PC-9 (cell line): ENCODE measurements around the gene PNMA8B. TPM values are rescaled to one million over a fixed set of nuclear protein-coding genes. Genes with fewer than 3 reads are reported as not detected.

ENCODE experiments used
- Bru-seq: library from RNA; stranded (reverse); fragments of 400-500 nt; gene quantifications from one replicate; lab custom pipeline; 2021; lab: Mats Ljungman, UMichigan
- BruChase-seq, 2 experiments: library from RNA; stranded (reverse); fragments of 400-500 nt; gene quantifications; one replicate each; lab custom pipeline; 2021; lab: Mats Ljungman, UMichigan
- BruUV-seq: library from RNA; stranded (reverse); fragments of 400-500 nt; replicated peaks from 2 replicates; lab custom pipeline; 2021; lab: Mats Ljungman, UMichigan
- CTCF ChIA-PET: fragments of 300-600 bp; sonication (Branson Sonifier 250); formaldehyde crosslinking; loops from one replicate; lab custom pipeline; 2022; ENCODE audit warnings: antibody characterized with exemption; lab: Charles Lee
- POLR2A ChIA-PET: fragments of 300-600 bp; sonication (Branson Sonifier 250); formaldehyde crosslinking; loops from one replicate; lab custom pipeline; 2022; ENCODE audit warnings: antibody characterized with exemption; ENCODE audit not compliant: unreplicated experiment; lab: Charles Lee
- DNase-seq, 2 experiments: peaks; one replicate each; pipeline versions ENCODE4 v3.0.0 to v3.0.0-alpha.2; 2015 to 2022; ENCODE audit warnings: mixed read lengths in 1 of 2
- H2AFZ ChIP-seq: fragments of 200-600 bp; sonication (generic); 2 replicates; pipeline ENCODE4 v1.8.1; 2017; ENCODE audit warnings: antibody characterized with exemption
- H3F3A ChIP-seq: fragments of 200-600 bp; sonication (generic); 2 replicates; pipeline ENCODE4 v1.8.1; 2017; ENCODE audit warnings: antibody characterized with exemption, mild to moderate bottlenecking, low read depth; ENCODE audit not compliant: insufficient read depth
- H3K27ac ChIP-seq: fragments of 200-600 bp; sonication (generic); 2 replicates; pipeline ENCODE4 v1.6.1; 2016; ENCODE audit warnings: mixed run types
- H3K27me3 ChIP-seq: fragments of 200-600 bp; sonication (generic); 2 replicates; pipeline ENCODE4 v1.6.1; 2016; ENCODE audit warnings: low read depth, mixed run types; ENCODE audit not compliant: insufficient read depth
- H3K36me3 ChIP-seq: fragments of 200-600 bp; sonication (generic); 2 replicates; pipeline ENCODE4 v1.6.1; 2016; ENCODE audit warnings: low read depth, mixed run types
- H3K4me1 ChIP-seq: fragments of 200-600 bp; sonication (generic); replicated peaks from 2 replicates; pipeline ENCODE4 v1.6.1; 2016; ENCODE audit warnings: mixed run types; ENCODE audit not compliant: insufficient read depth
- H3K4me2 ChIP-seq: fragments of 200-600 bp; sonication (generic); 2 replicates; pipeline ENCODE4 v1.6.1; 2017; ENCODE audit warnings: mixed run types
- H3K4me3 ChIP-seq: fragments of 200-600 bp; sonication (generic); 2 replicates; pipeline ENCODE4 v1.6.1; 2016; ENCODE audit warnings: mixed run types
- H3K79me2 ChIP-seq: fragments of 200-600 bp; sonication (generic); 2 replicates; pipeline ENCODE4 v1.6.1; 2017; ENCODE audit warnings: low read depth, mixed run types
- H3K9me2 ChIP-seq: fragments of 200-600 bp; sonication (generic); 2 replicates; pipeline ENCODE4 v1.8.1; 2017; ENCODE audit warnings: mild to moderate bottlenecking; ENCODE audit not compliant: insufficient read depth
- H3K9me3 ChIP-seq: fragments of 200-600 bp; sonication (generic); 2 replicates; pipeline ENCODE4 v1.8.1; 2016; ENCODE audit warnings: low read depth; ENCODE audit not compliant: insufficient read depth
- H4K20me1 ChIP-seq: fragments of 200-600 bp; sonication (generic); 2 replicates; pipeline ENCODE4 v1.8.1; 2017; ENCODE audit not compliant: insufficient read depth
- CTCF ChIP-seq: fragments of 200-600 bp; sonication (generic); conservative IDR thresholded peaks from 2 replicates; pipeline ENCODE4 v1.6.1; 2017; ENCODE audit warnings: mixed run types, antibody characterized with exemption, mild to moderate bottlenecking, moderate library complexity
- EZH2 ChIP-seq: fragments of 200-600 bp; sonication (generic); IDR thresholded peaks from 2 replicates; pipeline ENCODE4 v1.8.0; 2017; ENCODE audit warnings: antibody characterized with exemption, low read depth
- intact Hi-C: fragments of 100-400 bp; cut with micrococcal nuclease; formaldehyde crosslinking; loops from one replicate; pipeline ENCODE4 v1.10.0; 2022; ENCODE audit not compliant: unreplicated experiment
- long read RNA-seq: library from polyadenylated mRNA; stranded (forward); transcript quantifications from one replicate; pipeline ENCODE4 v2.0.0, GENCODE V29; 2022
- total RNA-seq: library from RNA; stranded (reverse); gene quantifications from 2 replicates; pipeline ENCODE4 v1.2.3, GENCODE V29; 2021

The PNMA8B gene
- total RNA-seq (not detected in 2 replicates), Bru-seq, nascent RNA (not detected), BruChase-seq, experiment 1, labeled RNA remaining after a 2-hour chase (percentile 17 among the genes with signal in this experiment), BruChase-seq, experiment 2, labeled RNA remaining after a 6-hour chase (not detected)
- long read RNA-seq, result 0 reads

- Histone ChIP-seq H3K9me3 (no peaks in the 10 kb centered on the region), H3F3A (no peaks in the 10 kb centered on the region; the same call in 1 of the 2 replicates), H3K79me2 (no peaks in the 10 kb centered on the region), H3K9me2 (no peaks in the 10 kb centered on the region), H3K4me1 (no peaks in the 10 kb centered on the region), H4K20me1 (no peaks in the 10 kb centered on the region), H3K27me3 (peaks cover 54% of the 10 kb centered on the region), H3K27ac (no peak within 1 kb of the TSS), H3K36me3 (no peaks in the 10 kb centered on the region), H3K4me3 (no peak within 1 kb of the TSS), H3K4me2 (no peak within 1 kb of the TSS), H2AFZ (no peak within 1 kb of the TSS)
- ChIA-PET CTCF (no interaction called here), POLR2A (no interaction called here)
- no peak for DNase-seq
- BruUV-seq, result no TSS peak
- TF ChIP-seq EZH2 (no peak), CTCF (no peak)
- intact Hi-C loops, result no loop called here
These were observed at the start of gene PNMA8B for GRCh38 chr19:46495786-46496099. Gene PNMA8B (minus strand): TSS chr19:46495867. CDS start chr19:46495465, 402 bp downstream.

DNA sequence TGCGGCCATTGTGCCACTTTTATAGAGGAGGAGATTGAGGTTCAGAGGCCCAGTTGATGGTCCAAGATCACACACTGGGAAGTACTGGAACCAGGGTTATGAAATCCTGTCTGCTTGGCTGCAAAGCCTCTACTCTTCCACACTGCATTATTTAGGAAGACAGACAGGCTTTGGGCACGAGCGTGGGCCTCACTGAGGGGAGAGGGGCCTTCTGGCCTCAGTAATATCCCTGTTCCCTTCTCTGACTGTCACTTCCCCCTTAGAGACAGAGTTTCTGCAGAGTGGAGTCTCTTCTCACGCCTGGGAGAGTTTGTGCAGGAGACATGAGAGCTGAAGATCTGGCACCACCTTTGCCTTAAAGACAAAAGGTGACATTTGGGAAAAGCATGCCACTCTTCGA lies 49.0 kb upstream of the PNMA8B start:
- no peak overlapping the region for H2AFZ ChIP-seq
- no peaks in the 10 kb centered on the region; the same call in 1 of the 2 replicates for H3F3A ChIP-seq
- POLR2A ChIA-PET, result no interaction called here
- no peaks in the 10 kb centered on the region for H3K79me2 ChIP-seq
- intact Hi-C loops, result no loop called here
- no peaks in the 10 kb centered on the region for H3K27me3 ChIP-seq
- no peaks in the 10 kb centered on the region for H3K9me3 ChIP-seq
- DNase-seq, result no peak
- no peak overlapping the region for H3K27ac ChIP-seq
- no peaks in the 10 kb centered on the region for H4K20me1 ChIP-seq
- no TSS peak for BruUV-seq
- TF ChIP-seq CTCF (no peak), EZH2 (no peak)
- no peak overlapping the region for H3K4me2 ChIP-seq
- no peaks in the 10 kb centered on the region for H3K36me3 ChIP-seq
- no peaks in the 10 kb centered on the region for H3K9me2 ChIP-seq
- CTCF ChIA-PET, result interaction anchor here (0.6 kb wide), 1 partner anchor 466 kb away, joined by 4 read pairs; no protein-coding TSS in a partner anchor
- H3K4me1 ChIP-seq, result peaks cover 4% of the 10 kb centered on the region
- H3K4me3 ChIP-seq, result no peak overlapping the region

GRCh38 chr19:46542428-46543230 lies 47.0 kb upstream of the PNMA8B start:
- no peaks in the 10 kb centered on the region; the same call in 1 of the 2 replicates for H3F3A ChIP-seq
- peaks cover 4% of the 10 kb centered on the region for H3K4me1 ChIP-seq
- intact Hi-C loops, result loop anchor here (1.0 kb wide), 2 partner anchors 26 to 260 kb away; no protein-coding TSS in a partner anchor
- ChIA-PET CTCF (interaction anchor here (0.6 to 1.3 kb wide), 13 partner anchors 10 to 521 kb away, joined by 3 to 17 read pairs (median 4); partner anchors contain the start of gene PRKD2), POLR2A (no interaction called here)
- no peaks in the 10 kb centered on the region for H3K9me3 ChIP-seq
- H3K79me2 ChIP-seq, result no peaks in the 10 kb centered on the region
- no peak overlapping the region for H3K27ac ChIP-seq
- no peaks in the 10 kb centered on the region for H3K9me2 ChIP-seq
- no peaks in the 10 kb centered on the region for H3K27me3 ChIP-seq
- H3K4me3 ChIP-seq, result no peak overlapping the region
- BruUV-seq, result no TSS peak
- TF ChIP-seq EZH2 (no peak), CTCF (peak; percentile 97)
- H2AFZ ChIP-seq, result no peak overlapping the region
- H3K4me2 ChIP-seq, result no peak overlapping the region
- H4K20me1 ChIP-seq, result no peaks in the 10 kb centered on the region
- DNase-seq, result peak; percentile 79 to 81
- H3K36me3 ChIP-seq, result no peaks in the 10 kb centered on the region
